HG03139 (cell line): Measurements from ENCODE around the gene TRIM58.

ENCODE experiments used
- ATAC-seq: cut with Tn5 transposase; IDR thresholded peaks from one replicate; pipeline ENCODE4 v1.9.1; 2021; ENCODE audit not compliant: unreplicated experiment

Gene TRIM58

DNA sequence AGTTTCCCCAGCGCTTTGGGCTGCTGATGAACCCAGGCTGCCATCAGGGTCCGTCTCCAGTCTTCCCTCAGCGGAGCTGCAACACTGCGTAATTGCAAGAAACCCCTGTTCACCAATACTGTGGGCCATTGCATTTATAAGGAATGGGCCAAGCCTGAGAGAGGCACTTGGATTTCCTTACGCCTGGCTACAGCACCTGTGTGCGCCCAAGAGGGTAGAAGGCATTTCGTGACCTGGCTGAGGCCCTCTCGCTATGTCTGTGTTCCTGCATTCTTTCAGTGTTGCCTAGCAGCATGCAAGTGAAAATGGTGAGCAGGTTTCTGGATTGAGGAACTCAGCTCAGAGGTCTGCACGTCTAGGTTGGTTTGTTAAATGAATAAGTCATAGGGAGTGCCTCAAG lies 26.4 kb downstream of the TRIM58 start:
- ATAC-seq, result no peak

DNA sequence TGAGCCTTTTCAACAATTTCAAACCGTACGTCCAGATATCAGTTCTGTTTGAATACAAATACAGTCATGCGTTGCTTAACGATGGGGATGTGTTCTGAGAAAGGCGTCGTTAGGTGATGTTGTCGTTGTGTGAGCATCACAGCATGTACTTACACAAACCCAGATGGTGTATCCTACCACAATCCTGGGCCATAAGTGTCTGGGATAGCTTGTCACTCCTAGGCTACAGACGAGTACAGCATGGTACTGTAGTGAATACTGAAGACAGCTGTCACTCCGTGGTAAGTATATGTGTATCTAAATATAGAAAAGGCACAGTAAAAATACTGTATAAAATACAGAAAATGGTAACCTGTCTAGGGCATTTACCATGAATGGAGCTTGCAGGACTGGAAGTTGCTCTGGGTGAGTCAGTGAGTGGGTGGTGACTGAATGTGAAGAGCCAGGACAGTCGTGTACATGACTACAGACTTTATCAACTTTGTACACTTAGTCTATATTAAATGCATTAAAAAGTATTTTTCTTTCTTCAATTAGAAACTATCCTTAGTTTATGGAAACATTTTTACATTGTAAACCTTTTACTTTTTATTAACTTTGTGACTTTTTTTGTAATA lies 27.9 kb downstream of the TRIM58 start:
- ATAC-seq, result no peak

DNA sequence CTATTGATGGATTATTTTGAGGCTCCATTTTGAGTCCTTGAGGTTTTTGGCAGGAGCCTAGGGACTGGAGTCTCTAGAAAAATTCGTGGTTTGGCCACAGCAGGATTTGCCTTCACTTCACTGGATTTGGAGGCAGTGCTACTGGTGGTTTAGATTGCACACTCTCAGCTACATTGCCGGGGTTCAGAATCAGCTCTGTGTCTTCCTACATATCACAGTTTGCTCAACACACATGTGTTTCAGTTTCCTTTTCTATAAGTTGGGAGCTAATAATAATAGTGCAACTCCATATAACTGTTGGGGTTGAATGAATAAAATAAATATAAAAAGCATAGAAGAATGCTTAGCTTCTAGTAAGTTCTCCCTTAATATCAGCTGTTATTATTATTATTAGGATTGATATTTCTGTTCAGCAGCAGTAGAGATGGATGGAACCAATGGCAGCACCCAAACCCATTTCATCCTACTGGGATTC lies 38.2 kb downstream of the TRIM58 start, which contains the start of gene OR2W3:
TSS of gene OR2W3 (plus strand) at position 425 of the 475 bp plus-strand sequence. CDS start at position 425, 0 bp downstream.
- ATAC-seq, result no peak

DNA sequence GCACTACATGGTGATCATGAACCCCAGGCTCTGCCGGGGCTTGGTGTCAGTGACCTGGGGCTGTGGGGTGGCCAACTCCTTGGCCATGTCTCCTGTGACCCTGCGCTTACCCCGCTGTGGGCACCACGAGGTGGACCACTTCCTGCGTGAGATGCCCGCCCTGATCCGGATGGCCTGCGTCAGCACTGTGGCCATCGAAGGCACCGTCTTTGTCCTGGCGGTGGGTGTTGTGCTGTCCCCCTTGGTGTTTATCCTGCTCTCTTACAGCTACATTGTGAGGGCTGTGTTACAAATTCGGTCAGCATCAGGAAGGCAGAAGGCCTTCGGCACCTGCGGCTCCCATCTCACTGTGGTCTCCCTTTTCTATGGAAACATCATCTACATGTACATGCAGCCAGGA lies 39.0 kb downstream of the TRIM58 start:
- ATAC-seq, result no peak

DNA sequence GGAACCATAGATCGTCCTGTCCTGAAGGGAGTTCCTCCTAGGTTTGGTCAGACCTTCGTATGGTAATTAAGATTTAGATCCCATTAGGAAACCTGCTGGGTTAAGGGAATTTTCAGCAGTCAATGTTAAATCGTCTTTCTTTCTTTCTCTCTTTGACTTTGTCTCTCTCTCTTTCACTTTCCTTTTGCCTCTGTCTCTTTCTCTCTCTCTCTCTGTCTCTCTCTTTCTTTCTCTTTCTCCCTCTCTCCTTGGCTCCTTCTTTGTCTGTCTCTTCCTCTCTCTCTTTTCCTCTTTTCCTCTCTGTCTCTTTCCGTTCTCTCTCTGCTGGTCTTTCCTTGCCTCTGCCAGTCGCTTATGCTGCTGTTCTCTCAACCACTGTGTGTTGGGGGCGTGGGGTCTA lies 47.1 kb downstream of the TRIM58 start:
- no peak for ATAC-seq

DNA sequence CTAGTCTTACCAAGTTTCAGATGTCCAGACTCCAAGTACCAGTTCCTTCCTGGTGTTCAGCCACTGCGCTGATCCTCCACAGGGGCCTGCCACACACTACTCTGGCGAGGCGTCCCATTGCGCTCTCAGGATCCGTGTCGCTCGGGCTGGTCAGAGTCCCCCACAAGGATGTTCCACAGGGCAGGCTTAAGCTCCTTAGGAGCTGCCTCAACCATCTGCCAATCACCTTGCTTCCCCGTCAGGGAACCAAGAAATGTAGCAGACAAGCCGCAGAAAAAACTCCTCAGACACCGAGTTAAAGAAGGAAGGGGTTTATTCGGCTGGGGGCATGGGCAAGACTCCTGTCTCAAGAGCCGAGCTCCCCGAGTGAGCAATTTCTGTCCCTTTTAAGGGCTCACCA lies 48.2 kb downstream of the TRIM58 start:
- no peak for ATAC-seq

DNA sequence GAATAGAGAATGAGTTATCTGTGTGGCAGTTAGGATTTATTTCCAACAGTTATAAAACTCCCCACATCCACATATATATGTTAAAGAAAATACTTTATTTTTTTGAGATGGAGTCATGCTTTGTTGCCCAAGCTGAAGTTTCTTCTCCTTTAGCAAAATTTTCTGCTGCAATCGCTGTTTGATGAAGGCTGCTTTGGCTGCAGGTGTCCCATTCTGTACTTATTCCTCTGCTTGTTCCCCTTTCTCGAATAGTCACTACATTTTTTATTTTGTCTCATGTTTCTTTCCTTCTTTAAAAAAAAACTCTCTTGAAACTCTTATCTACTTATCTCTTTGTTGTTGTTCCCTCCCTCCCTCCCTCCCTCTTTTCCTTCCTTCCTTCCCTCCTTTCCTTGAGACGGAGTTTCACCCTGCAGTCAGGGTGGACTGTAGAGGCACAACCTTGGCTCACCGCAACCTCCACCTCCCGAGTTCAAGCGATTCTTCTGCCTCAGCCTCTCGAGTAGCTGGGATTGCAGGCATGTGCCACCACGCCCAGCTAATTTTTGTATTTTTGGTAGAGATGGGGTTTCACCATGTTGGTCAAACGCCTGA lies 49.0 kb downstream of the TRIM58 start:
- ATAC-seq, result no peak

DNA sequence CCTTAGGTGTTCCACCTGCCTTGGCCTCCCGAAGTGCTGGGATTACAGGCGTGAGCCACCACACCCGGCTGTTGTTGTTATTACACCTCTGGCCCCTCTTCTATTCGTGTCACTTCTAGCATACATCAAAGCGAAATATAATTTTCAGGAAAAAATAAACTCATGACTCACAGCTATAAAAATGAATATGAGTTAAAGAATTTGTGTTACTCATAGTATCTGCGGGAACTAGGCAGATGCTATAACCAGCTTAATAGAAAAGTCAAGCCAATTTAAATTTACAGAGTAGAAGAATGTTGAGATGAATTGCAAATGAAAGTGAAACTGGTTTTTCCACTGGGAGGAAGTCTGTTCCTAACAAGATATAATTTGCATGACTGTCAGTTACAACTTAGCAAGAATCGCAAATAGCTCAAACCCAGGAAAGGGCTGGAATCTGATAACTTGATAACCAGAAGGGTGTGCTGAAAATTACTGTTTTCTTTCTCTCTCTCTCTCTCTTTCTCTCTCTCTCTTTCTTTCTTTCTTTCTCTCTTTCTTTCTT lies 49.6 kb downstream of the TRIM58 start:
- ATAC-seq, result no peak

DNA sequence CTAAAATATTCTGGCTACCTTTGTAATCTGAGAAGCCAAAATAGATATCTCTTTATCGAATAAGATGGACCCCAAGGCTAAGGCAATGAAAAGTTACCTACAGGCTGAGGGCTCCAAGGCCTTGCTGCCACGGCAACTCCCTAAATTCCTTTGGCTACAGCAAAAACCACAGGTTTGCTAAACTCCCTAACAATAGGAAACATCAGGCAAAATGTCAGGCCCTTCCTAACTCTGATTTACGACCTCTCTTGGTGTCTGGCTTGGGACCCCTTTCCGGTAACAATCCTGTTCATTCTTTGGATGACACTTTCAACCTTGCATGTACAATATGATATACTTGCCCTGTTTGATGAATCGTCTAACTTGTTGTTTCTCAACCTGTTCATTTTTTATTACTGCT lies 51.8 kb downstream of the TRIM58 start:
- ATAC-seq, result no peak

DNA sequence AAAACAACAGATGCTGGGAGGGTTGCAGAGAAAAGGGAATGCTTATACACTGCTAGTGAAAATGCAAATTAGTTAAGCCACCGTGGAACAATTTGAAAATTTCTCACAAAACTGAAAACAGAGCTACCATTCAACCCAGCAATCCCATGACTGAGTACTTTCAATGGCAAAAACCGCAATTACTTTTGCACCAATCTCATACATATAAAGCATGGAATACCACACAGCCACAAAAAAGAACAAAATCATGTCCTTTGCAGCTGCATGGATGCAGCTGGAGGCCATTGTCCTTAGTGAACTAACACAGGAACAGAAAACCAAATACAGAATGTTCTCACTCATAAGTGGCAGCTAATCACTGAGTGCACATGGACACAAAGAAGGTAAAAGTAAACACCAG lies 56.8 kb downstream of the TRIM58 start:
- no peak for ATAC-seq

DNA sequence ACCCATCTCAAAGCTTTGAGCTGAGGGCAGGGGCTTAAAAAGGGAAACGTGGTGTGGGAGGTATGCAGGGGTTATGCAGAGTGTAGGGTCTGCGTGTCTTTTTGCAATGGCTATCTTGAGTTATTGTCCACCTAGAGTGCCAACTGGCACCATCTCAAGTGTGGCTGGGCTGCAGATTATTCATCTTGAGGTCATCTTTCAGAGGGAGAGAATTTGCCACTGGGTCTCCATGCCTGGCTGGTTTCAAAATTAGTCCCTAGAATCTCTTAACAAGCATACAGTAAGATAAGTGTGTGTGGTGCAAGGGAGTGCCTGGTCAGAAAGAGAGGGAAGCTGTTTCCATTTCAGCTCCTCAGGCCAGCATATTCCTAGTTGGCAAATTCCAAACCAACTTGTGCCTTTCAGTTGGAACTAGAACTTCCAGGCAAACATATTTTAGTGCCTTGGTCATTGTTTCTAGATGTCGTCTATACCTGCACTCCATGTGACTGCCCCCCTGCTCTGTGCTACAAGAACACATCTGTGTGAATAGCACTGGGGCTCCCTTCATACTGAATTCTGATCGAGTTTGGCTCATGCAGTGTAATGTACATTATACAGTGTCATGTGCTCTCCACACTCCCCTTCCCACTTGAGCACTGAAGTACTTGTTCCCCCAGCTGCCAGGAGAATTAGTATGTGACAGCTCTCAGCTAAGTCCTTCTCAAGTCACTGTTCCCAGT lies 58.1 kb downstream of the TRIM58 start:
- no peak for ATAC-seq

DNA sequence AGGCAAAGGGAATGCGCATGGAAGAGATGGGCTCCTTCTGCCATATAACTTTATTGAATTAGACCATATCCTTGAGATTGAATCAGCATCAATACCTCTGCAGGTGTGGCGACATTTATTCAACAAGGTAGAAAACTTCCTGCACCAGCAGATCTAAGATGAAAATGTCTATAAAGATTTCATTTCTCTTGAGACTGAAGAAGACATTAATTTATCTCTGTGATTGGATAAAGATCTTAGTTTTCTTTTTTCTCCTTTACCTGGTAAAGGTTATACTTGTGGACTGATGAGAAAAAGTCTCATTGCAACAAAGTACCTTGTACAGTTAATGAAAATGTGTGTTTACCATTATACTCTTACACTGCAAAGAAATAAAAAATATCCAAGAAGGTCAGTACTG lies 63.0 kb downstream of the TRIM58 start, which contains the start of gene OR2T8:
TSS of gene OR2T8 (plus strand) at position 301 of the 400 bp plus-strand sequence. CDS start 766 bp downstream, outside the sequence.
- no peak for ATAC-seq

DNA sequence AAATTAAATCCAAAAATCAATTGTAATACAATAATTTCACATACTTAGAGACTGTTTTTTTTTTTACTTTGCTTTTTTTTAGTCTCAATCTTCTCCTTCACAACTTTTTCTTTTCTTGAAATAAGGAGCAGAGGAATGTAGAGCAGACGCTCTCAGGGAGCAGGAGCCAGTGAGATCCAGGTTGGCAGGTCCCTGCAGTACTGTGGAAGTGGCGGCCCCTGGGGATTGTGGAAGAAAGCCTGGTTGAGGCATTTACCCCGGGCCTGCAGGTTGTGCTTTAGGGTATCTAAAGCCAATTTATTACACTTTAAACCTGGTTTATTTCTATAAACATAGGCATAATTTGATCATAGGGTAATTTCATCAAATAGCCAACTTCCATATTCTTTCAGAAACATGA lies 67.0 kb downstream of the TRIM58 start:
- ATAC-seq, result no peak

DNA sequence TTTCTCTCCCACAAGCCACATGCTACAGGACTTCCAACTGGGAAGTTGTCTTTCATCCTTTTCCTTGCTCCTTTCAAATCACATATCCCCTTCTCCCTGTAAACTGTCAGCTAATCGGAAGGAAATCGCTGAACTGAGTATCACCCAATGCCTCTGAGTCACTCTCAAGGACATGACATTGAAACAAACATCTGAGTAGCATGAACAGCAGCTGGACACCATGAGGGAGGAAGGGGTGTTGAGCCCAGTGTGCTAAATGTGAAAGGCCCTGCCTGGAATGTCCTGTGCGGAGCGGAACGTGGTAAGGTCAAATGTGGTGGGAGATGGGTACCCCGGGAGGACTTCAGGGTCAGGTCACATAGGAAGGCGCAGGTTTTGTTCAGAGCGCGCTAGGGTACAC lies 67.9 kb downstream of the TRIM58 start, which contains the start of gene OR2AJ1:
TSS of gene OR2AJ1 (plus strand) at position 22 of the 400 bp plus-strand sequence. CDS start 8,880 bp downstream, outside the sequence.
- no peak for ATAC-seq
